Neural cell (in vitro differentiated cells): ENCODE measurements around the gene RIPOR2. TPM values are rescaled to one million over a fixed set of nuclear protein-coding genes. Genes with fewer than 3 reads are reported as not detected.

Experiments used
- H2AFZ ChIP-seq: fragments of 200-600, 300-800 bp; sonication (generic), shearing (Covaris generic); 2 replicates; pipeline ENCODE4 v1.6.0; 2014; ENCODE audit warnings: low read depth, mild to moderate bottlenecking, antibody characterized with exemption, low read length, moderate library complexity
- H3F3A ChIP-seq: fragments of 200-600 bp; shearing (Covaris generic); 2 replicates; pipeline ENCODE4 v1.6.1; 2016; ENCODE audit warnings: mild to moderate bottlenecking, moderate library complexity, mixed read lengths, antibody characterized with exemption, low read length; ENCODE audit not compliant: insufficient read depth, poor library complexity, severe bottlenecking
- H3K27ac ChIP-seq: fragments of 200-600, 300-800 bp; sonication (generic), shearing (Covaris generic); 2 replicates; pipeline ENCODE4 v1.5.1; 2014; ENCODE audit warnings: mild to moderate bottlenecking, low read length, moderate library complexity
- H3K27me3 ChIP-seq: fragments of 300-800, 200-600 bp; sonication (generic), shearing (Covaris generic); 2 replicates; pipeline ENCODE4 v1.6.0; 2014; ENCODE audit warnings: mild to moderate bottlenecking, low read depth, low read length, moderate library complexity; ENCODE audit not compliant: insufficient read depth
- H3K36me3 ChIP-seq: fragments of 300-800, 200-600 bp; sonication (generic), shearing (Covaris generic); 2 replicates; pipeline ENCODE4 v1.5.1; 2014; ENCODE audit warnings: mild to moderate bottlenecking, antibody characterized with exemption, low read length, moderate library complexity; ENCODE audit not compliant: insufficient read depth
- H3K4me2 ChIP-seq: fragments of 300-800, 200-600 bp; sonication (generic), shearing (Covaris generic); 2 replicates; pipeline ENCODE4 v1.6.0; 2014; ENCODE audit warnings: mild to moderate bottlenecking, low read length
- H3K4me3 ChIP-seq: fragments of 300-800, 200-600 bp; sonication (generic), shearing (Covaris generic); 2 replicates; pipeline ENCODE4 v1.5.1; 2014; ENCODE audit warnings: mild to moderate bottlenecking, low read length, moderate library complexity
- H3K79me2 ChIP-seq: fragments of 200-600 bp; shearing (Covaris generic); replicated peaks from 2 replicates; pipeline ENCODE4 v1.6.0; 2014; ENCODE audit warnings: mild to moderate bottlenecking, low read length, moderate library complexity; ENCODE audit not compliant: insufficient read depth
- H3K9ac ChIP-seq: fragments of 300-800, 200-600 bp; sonication (generic), shearing (Covaris generic); 2 replicates; pipeline ENCODE4 v1.6.1; 2016; ENCODE audit warnings: mild to moderate bottlenecking, low read length, mixed read lengths
- H3K9me2 ChIP-seq: fragments of 200-600 bp; shearing (Covaris generic); 2 replicates; pipeline ENCODE4 v1.6.1; 2016; ENCODE audit warnings: mild to moderate bottlenecking, low read length, mixed read lengths; ENCODE audit not compliant: insufficient read depth
- H3K9me3 ChIP-seq: fragments of 200-600, 300-800 bp; sonication (generic), shearing (Covaris generic); 2 replicates; pipeline ENCODE4 v1.6.1; 2016; ENCODE audit warnings: mild to moderate bottlenecking, mixed run types, low read length, moderate library complexity, mixed read lengths
- H4K20me1 ChIP-seq: fragments of 200-600 bp; shearing (Covaris generic); 2 replicates; pipeline ENCODE4 v1.6.1; 2016; ENCODE audit warnings: mild to moderate bottlenecking, mixed run types; ENCODE audit not compliant: insufficient read depth
- EP300 ChIP-seq: fragments of 450-650 bp; conservative IDR thresholded peaks from 2 replicates; pipeline ENCODE4 v1.6.1; 2014; ENCODE audit warnings: antibody characterized with exemption, mild to moderate bottlenecking, moderate library complexity; ENCODE audit not compliant: poor library complexity, severe bottlenecking
- EZH2 ChIP-seq: fragments of 200-600, 300-800 bp; shearing (Covaris generic), sonication (generic); IDR thresholded peaks from 2 replicates; pipeline ENCODE4 v1.6.1; 2014; ENCODE audit warnings: antibody characterized with exemption, low read length, borderline replicate concordance, mild to moderate bottlenecking; ENCODE audit not compliant: insufficient read depth, poor library complexity, severe bottlenecking
- MXI1 ChIP-seq: fragments of 450-650 bp; conservative IDR thresholded peaks from 2 replicates; pipeline ENCODE4 v1.6.1; 2014; ENCODE audit warnings: antibody characterized with exemption, mild to moderate bottlenecking; ENCODE audit not compliant: poor library complexity, severe bottlenecking
- POLR2AphosphoS5 ChIP-seq: IDR thresholded peaks from 2 replicates; pipeline ENCODE4 v1.6.1; 2012
- RAD21 ChIP-seq: fragments of 450-650 bp; conservative IDR thresholded peaks from 2 replicates; pipeline ENCODE4 v1.6.1; 2014; ENCODE audit warnings: antibody characterized with exemption, mild to moderate bottlenecking, moderate library complexity
- SMC3 ChIP-seq: fragments of 450-650 bp; conservative IDR thresholded peaks from 2 replicates; pipeline ENCODE4 v1.6.1; 2014; ENCODE audit warnings: antibody characterized with exemption, mild to moderate bottlenecking, moderate library complexity; ENCODE audit not compliant: poor library complexity
- TAF1 ChIP-seq: IDR thresholded peaks from 2 replicates; pipeline ENCODE4 v1.6.1; 2012; ENCODE audit warnings: low read depth
- polyA plus RNA-seq: library from polyadenylated mRNA; depleted of rRNA; stranded (reverse); fragments of >200 nt; gene quantifications from 2 replicates; pipeline ENCODE4 v1.2.3, GENCODE V29; 2014
- TF ChIP-seq, protein P1 (sequence below): IDR thresholded peaks from 2 replicates; pipeline ENCODE4 v1.6.1; 2012; ENCODE audit warnings: borderline replicate concordance
- TF ChIP-seq, protein P2 (sequence below): fragments of 450-650 bp; IDR thresholded peaks from 2 replicates; pipeline ENCODE4 v1.5.1; 2014; ENCODE audit warnings: antibody characterized with exemption, mild to moderate bottlenecking, moderate library complexity; ENCODE audit not compliant: poor library complexity, severe bottlenecking

Gene RIPOR2
- polyA plus RNA-seq, 1 donor from 2014 or later = 83.8 TPM

DNA sequence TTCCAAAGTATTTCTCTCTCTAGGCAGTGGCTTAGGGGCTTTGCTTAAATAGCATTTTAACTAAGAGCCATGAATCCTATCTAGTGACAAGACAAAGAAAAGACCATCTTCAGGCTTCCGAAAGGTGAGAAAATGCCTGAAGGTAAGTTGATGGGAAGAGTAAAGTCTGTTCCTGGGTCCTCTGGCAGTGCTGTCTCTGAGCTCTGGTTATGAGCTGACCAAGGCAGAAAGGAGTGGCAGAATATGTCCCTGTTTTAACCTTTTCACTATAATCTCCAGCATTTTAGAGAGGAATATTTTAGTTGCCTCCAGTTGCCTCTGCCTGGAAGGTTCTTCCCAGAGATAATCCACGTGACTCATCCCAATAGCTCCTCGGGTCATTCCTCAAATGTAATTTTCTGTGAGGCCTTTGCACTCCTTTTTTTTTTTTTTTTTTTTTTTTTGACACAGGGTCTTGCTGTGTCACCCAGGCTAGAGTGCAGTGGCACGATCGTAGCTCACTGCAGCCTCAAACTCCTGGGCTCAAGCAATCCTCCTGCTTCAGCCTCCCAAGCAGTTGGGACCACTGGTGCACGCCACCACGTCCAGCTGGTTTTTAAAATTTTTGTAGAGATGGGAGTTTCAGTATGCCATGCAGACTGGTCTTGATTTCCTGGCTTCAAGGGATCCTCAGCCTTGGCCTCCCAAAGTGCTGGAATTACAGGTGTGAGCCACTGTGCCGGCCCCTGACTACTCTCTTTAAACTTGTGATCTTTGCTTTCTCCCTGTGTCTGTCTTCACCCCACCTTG lies 133.3 kb downstream of the RIPOR2 start:
- H4K20me1 ChIP-seq = no peaks in the 10 kb centered on the region
- no peaks in the 10 kb centered on the region for H3K27me3 ChIP-seq
- no peaks in the 10 kb centered on the region for H3K9me3 ChIP-seq
- H3K36me3 ChIP-seq = no peaks in the 10 kb centered on the region
- H3K79me2 ChIP-seq = no peaks in the 10 kb centered on the region
- TF ChIP-seq, protein P1, sequence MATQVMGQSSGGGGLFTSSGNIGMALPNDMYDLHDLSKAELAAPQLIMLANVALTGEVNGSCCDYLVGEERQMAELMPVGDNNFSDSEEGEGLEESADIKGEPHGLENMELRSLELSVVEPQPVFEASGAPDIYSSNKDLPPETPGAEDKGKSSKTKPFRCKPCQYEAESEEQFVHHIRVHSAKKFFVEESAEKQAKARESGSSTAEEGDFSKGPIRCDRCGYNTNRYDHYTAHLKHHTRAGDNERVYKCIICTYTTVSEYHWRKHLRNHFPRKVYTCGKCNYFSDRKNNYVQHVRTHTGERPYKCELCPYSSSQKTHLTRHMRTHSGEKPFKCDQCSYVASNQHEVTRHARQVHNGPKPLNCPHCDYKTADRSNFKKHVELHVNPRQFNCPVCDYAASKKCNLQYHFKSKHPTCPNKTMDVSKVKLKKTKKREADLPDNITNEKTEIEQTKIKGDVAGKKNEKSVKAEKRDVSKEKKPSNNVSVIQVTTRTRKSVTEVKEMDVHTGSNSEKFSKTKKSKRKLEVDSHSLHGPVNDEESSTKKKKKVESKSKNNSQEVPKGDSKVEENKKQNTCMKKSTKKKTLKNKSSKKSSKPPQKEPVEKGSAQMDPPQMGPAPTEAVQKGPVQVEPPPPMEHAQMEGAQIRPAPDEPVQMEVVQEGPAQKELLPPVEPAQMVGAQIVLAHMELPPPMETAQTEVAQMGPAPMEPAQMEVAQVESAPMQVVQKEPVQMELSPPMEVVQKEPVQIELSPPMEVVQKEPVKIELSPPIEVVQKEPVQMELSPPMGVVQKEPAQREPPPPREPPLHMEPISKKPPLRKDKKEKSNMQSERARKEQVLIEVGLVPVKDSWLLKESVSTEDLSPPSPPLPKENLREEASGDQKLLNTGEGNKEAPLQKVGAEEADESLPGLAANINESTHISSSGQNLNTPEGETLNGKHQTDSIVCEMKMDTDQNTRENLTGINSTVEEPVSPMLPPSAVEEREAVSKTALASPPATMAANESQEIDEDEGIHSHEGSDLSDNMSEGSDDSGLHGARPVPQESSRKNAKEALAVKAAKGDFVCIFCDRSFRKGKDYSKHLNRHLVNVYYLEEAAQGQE = no peak
- TF ChIP-seq MXI1 (no peak), POLR2AphosphoS5 (no peak), EZH2 (no peak), RAD21 (no peak), TAF1 (no peak), EP300 (no peak), SMC3 (no peak)
- TF ChIP-seq, protein P2, sequence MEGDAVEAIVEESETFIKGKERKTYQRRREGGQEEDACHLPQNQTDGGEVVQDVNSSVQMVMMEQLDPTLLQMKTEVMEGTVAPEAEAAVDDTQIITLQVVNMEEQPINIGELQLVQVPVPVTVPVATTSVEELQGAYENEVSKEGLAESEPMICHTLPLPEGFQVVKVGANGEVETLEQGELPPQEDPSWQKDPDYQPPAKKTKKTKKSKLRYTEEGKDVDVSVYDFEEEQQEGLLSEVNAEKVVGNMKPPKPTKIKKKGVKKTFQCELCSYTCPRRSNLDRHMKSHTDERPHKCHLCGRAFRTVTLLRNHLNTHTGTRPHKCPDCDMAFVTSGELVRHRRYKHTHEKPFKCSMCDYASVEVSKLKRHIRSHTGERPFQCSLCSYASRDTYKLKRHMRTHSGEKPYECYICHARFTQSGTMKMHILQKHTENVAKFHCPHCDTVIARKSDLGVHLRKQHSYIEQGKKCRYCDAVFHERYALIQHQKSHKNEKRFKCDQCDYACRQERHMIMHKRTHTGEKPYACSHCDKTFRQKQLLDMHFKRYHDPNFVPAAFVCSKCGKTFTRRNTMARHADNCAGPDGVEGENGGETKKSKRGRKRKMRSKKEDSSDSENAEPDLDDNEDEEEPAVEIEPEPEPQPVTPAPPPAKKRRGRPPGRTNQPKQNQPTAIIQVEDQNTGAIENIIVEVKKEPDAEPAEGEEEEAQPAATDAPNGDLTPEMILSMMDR = no peak
- H3K9me2 ChIP-seq = no peaks in the 10 kb centered on the region
- no peaks in the 10 kb centered on the region for H3F3A ChIP-seq
- H2AFZ ChIP-seq = no peak overlapping the region
- H3K4me3 ChIP-seq = no peak overlapping the region
- H3K4me2 ChIP-seq = no peak overlapping the region
- H3K9ac ChIP-seq = no peak overlapping the region
- no peak overlapping the region for H3K27ac ChIP-seq

- Histone ChIP-seq H3K9ac (no peak overlapping the region), H3K9me2 (no peaks in the 10 kb centered on the region), H3F3A (no peaks in the 10 kb centered on the region), H3K36me3 (no peaks in the 10 kb centered on the region), H3K4me3 (no peak overlapping the region), H3K4me2 (no peak overlapping the region), H2AFZ (no peak overlapping the region), H4K20me1 (no peaks in the 10 kb centered on the region), H3K9me3 (no peaks in the 10 kb centered on the region), H3K79me2 (no peaks in the 10 kb centered on the region), H3K27me3 (no peaks in the 10 kb centered on the region), H3K27ac (no peak overlapping the region)
- TF ChIP-seq, protein P1 = no peak
- TF ChIP-seq TAF1 (no peak), MXI1 (no peak), SMC3 (no peak), EZH2 (no peak), POLR2AphosphoS5 (no peak), RAD21 (no peak), EP300 (no peak)
- TF ChIP-seq, protein P2 = no peak
Observed at GRCh38 chr6:24799541-24799915, 136.2 kb downstream of the RIPOR2 start.
